ENCODE data around the gene GP1BA. TPM values are rescaled to one million over a fixed set of nuclear protein-coding genes. Genes with fewer than 3 reads are reported as not detected.

The GP1BA gene
- total RNA-seq, 1 experiment from 2014 or later: not detected

- Mint-ChIP-seq H3K27ac (no peak overlapping the region), H3K4me3 (peak overlapping the region; percentile 81)
- ATAC-seq: 0 out of 2 replicates have a peak, but pooled peaks have one; percentile 5
Measured at GRCh38 chr17:4901648-4902344, 30.3 kb upstream of the GP1BA start.

GRCh38 chr17:4902540-4902939 is 29.5 kb upstream of the GP1BA start:
- no peak overlapping the region for H3K4me3 Mint-ChIP-seq
- ATAC-seq: no peak
- CTCF ChIA-PET: interaction anchor here (0.8 to 1.8 kb wide), 6 partner anchors 38 to 277 kb away, joined by 3 to 7 read pairs (median 4); partner anchors contain the start of genes PSMB6, RNF167 and SLC25A11
- no peak overlapping the region for H3K27ac Mint-ChIP-seq
- H3K27me3 Mint-ChIP-seq (ENCODE audit: low read depth): peaks cover 10% of the 10 kb centered on the region
- no peaks in the 10 kb centered on the region for H3K9me3 Mint-ChIP-seq
- DNase-seq (ENCODE audit: low spot score): no peak
- H3K4me1 Mint-ChIP-seq: peaks cover 13% of the 10 kb centered on the region
- no peaks in the 10 kb centered on the region for H3K36me3 Mint-ChIP-seq
- POLR2A ChIA-PET: interaction anchor here (1.1 kb wide), 1 partner anchor 37 kb away, joined by 3 read pairs; the partner anchor contains the start of genes RNF167 and SLC25A11
- TF ChIP-seq, protein P1, sequence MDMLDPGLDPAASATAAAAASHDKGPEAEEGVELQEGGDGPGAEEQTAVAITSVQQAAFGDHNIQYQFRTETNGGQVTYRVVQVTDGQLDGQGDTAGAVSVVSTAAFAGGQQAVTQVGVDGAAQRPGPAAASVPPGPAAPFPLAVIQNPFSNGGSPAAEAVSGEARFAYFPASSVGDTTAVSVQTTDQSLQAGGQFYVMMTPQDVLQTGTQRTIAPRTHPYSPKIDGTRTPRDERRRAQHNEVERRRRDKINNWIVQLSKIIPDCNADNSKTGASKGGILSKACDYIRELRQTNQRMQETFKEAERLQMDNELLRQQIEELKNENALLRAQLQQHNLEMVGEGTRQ (CRISPR knock-in tag; IDR thresholded peaks at IDR 0.05): no peak
- TF ChIP-seq, protein P2, sequence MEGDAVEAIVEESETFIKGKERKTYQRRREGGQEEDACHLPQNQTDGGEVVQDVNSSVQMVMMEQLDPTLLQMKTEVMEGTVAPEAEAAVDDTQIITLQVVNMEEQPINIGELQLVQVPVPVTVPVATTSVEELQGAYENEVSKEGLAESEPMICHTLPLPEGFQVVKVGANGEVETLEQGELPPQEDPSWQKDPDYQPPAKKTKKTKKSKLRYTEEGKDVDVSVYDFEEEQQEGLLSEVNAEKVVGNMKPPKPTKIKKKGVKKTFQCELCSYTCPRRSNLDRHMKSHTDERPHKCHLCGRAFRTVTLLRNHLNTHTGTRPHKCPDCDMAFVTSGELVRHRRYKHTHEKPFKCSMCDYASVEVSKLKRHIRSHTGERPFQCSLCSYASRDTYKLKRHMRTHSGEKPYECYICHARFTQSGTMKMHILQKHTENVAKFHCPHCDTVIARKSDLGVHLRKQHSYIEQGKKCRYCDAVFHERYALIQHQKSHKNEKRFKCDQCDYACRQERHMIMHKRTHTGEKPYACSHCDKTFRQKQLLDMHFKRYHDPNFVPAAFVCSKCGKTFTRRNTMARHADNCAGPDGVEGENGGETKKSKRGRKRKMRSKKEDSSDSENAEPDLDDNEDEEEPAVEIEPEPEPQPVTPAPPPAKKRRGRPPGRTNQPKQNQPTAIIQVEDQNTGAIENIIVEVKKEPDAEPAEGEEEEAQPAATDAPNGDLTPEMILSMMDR (IDR thresholded peaks at IDR 0.05): no peak
- TF ChIP-seq RELA (CRISPR knock-in tag; IDR thresholded peaks at IDR 0.05; ENCODE audit: borderline replicate concordance) (no peak), FOXP4 (CRISPR knock-in tag; IDR thresholded peaks at IDR 0.05) (no peak), ZNF263 (CRISPR knock-in tag; IDR thresholded peaks at IDR 0.05; ENCODE audit: low read depth) (no peak), ZBTB43 (CRISPR knock-in tag; IDR thresholded peaks at IDR 0.05) (no peak), NFATC4 (CRISPR knock-in tag; IDR thresholded peaks at IDR 0.05) (no peak), NR3C1 (CRISPR knock-in tag; conservative IDR thresholded peaks at IDR 0.05; ENCODE audit: low read depth) (no peak), GABPB1 (CRISPR knock-in tag; IDR thresholded peaks at IDR 0.05) (no peak), ZNF317 (CRISPR knock-in tag; IDR thresholded peaks at IDR 0.05; ENCODE audit: borderline replicate concordance, low read depth) (no peak)
- TF ChIP-seq, protein P3, sequence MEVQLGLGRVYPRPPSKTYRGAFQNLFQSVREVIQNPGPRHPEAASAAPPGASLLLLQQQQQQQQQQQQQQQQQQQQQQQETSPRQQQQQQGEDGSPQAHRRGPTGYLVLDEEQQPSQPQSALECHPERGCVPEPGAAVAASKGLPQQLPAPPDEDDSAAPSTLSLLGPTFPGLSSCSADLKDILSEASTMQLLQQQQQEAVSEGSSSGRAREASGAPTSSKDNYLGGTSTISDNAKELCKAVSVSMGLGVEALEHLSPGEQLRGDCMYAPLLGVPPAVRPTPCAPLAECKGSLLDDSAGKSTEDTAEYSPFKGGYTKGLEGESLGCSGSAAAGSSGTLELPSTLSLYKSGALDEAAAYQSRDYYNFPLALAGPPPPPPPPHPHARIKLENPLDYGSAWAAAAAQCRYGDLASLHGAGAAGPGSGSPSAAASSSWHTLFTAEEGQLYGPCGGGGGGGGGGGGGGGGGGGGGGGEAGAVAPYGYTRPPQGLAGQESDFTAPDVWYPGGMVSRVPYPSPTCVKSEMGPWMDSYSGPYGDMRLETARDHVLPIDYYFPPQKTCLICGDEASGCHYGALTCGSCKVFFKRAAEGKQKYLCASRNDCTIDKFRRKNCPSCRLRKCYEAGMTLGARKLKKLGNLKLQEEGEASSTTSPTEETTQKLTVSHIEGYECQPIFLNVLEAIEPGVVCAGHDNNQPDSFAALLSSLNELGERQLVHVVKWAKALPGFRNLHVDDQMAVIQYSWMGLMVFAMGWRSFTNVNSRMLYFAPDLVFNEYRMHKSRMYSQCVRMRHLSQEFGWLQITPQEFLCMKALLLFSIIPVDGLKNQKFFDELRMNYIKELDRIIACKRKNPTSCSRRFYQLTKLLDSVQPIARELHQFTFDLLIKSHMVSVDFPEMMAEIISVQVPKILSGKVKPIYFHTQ (CRISPR knock-in tag; IDR thresholded peaks at IDR 0.05): no peak
- TF ChIP-seq, protein P4, sequence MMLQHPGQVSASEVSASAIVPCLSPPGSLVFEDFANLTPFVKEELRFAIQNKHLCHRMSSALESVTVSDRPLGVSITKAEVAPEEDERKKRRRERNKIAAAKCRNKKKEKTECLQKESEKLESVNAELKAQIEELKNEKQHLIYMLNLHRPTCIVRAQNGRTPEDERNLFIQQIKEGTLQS (CRISPR knock-in tag; conservative IDR thresholded peaks at IDR 0.05): no peak

More at GRCh38 chr17:4901648-4902344, 30.3 kb upstream of the GP1BA start:
- POLR2A ChIA-PET: interaction anchor here (0.6 to 1.1 kb wide), 2 partner anchors 38 to 134 kb away, joined by 3 to 7 read pairs; partner anchors contain the start of genes RNF167 and SLC25A11
- peaks cover 10% of the 10 kb centered on the region for H3K27me3 Mint-ChIP-seq (ENCODE audit: low read depth)
- no peak for DNase-seq (ENCODE audit: low spot score)
- CTCF ChIA-PET: interaction anchor here (1.5 to 1.9 kb wide), 2 partner anchors 112 to 192 kb away, joined by 7 to 9 read pairs; partner anchors contain the start of gene ARRB2
- H3K9me3 Mint-ChIP-seq: no peaks in the 10 kb centered on the region
- H3K36me3 Mint-ChIP-seq: no peaks in the 10 kb centered on the region
- peaks cover 13% of the 10 kb centered on the region for H3K4me1 Mint-ChIP-seq
- TF ChIP-seq SMAD3 (CRISPR knock-in tag; IDR thresholded peaks at IDR 0.05; ENCODE audit: borderline replicate concordance) (no peak), ZNF219 (CRISPR knock-in tag; IDR thresholded peaks at IDR 0.05; ENCODE audit: borderline replicate concordance) (no peak)
- TF ChIP-seq, protein P3 (CRISPR knock-in tag; IDR thresholded peaks at IDR 0.05): no peak
- TF ChIP-seq, protein P1 (CRISPR knock-in tag; IDR thresholded peaks at IDR 0.05): no peak
